Keratinocyte (primary cell): ENCODE data around the gene PLA2G12A. TPM values are rescaled to one million over a fixed set of nuclear protein-coding genes. Genes with fewer than 3 reads are reported as not detected.

ENCODE experiments used
- DNase-seq: peaks from one replicate; pipeline ENCODE4 v3.0.0-alpha.2; 2011; ENCODE audit warnings: low read depth, missing footprints, low spot score
- FAIRE-seq: peaks from 2 replicates; lab custom pipeline; 2011; peaks lifted over from hg19 to GRCh38; lab: Jason Lieb, UNC
- H2AFZ ChIP-seq: 2 replicates; pipeline ENCODE4 v1.6.0; 2012; ENCODE audit warnings: low read length, control low read depth, inconsistent platforms; ENCODE audit not compliant: control insufficient read depth
- H3K27ac ChIP-seq: 2 replicates; pipeline ENCODE4 v1.5.1; 2011; ENCODE audit warnings: low read length; ENCODE audit not compliant: control insufficient read depth, insufficient read depth
- H3K27me3 ChIP-seq: 3 replicates; pipeline ENCODE4 v1.6.0; 2011; ENCODE audit warnings: low read length; ENCODE audit not compliant: control insufficient read depth, insufficient read depth; ENCODE audit errors: extremely low read depth
- H3K36me3 ChIP-seq, 2 experiments: 2 replicates in 1 of 2; 3 replicates in 1 of 2; pipeline ENCODE4 v1.5.1; 2011; ENCODE audit warnings: low read length in 2 of 2, mild to moderate bottlenecking in 1 of 2; ENCODE audit not compliant: control insufficient read depth in 2 of 2, insufficient read depth in 2 of 2; ENCODE audit errors: extremely low read depth in 1 of 2
- H3K4me1 ChIP-seq: 3 replicates; pipeline ENCODE4 v1.5.1; 2011; ENCODE audit warnings: low read length; ENCODE audit not compliant: control insufficient read depth, insufficient read depth; ENCODE audit errors: extremely low read depth
- H3K4me2 ChIP-seq: 3 replicates; pipeline ENCODE4 v1.6.0; 2011; ENCODE audit warnings: low read depth, low read length; ENCODE audit not compliant: control insufficient read depth, insufficient read depth; ENCODE audit errors: extremely low read depth
- H3K4me3 ChIP-seq, 3 experiments: fragments of 200-600 bp in 1 of 3; sonication (generic) in 1 of 3; 2 replicates in 2 of 3; 3 replicates in 1 of 3; pipeline ENCODE4 v1.5.1; 2011 to 2016; ENCODE audit warnings: low read length in 3 of 3, mild to moderate bottlenecking in 3 of 3, control low read depth in 2 of 3, inconsistent platforms in 1 of 3, low read depth in 1 of 3, mixed read lengths in 1 of 3, mixed run types in 1 of 3, moderate library complexity in 1 of 3; ENCODE audit not compliant: control insufficient read depth in 2 of 3, insufficient read depth in 2 of 3; ENCODE audit errors: extremely low read depth in 1 of 3
- H3K79me2 ChIP-seq: 2 replicates; pipeline ENCODE4 v1.6.0; 2012; ENCODE audit warnings: low read length; ENCODE audit not compliant: control insufficient read depth, insufficient read depth
- H3K9ac ChIP-seq: 3 replicates; pipeline ENCODE4 v1.6.0; 2011; ENCODE audit warnings: low read length; ENCODE audit not compliant: control insufficient read depth, insufficient read depth; ENCODE audit errors: extremely low read depth
- H3K9me1 ChIP-seq: 3 replicates; pipeline ENCODE4 v1.6.0; 2011; ENCODE audit warnings: low read length; ENCODE audit not compliant: control insufficient read depth, insufficient read depth; ENCODE audit errors: extremely low read depth
- H3K9me3 ChIP-seq: 2 replicates; pipeline ENCODE4 v1.5.1; 2012; ENCODE audit warnings: low read depth, low read length; ENCODE audit not compliant: control insufficient read depth
- H4K20me1 ChIP-seq: 3 replicates; pipeline ENCODE4 v1.6.0; 2011; ENCODE audit warnings: low read length; ENCODE audit not compliant: control insufficient read depth, insufficient read depth; ENCODE audit errors: extremely low read depth
- EZH2 ChIP-seq: IDR thresholded peaks from one replicate; pipeline ENCODE4 v1.6.1; 2012; ENCODE audit warnings: inconsistent platforms, mild to moderate bottlenecking, low read length, moderate library complexity
- dilution Hi-C: fragments of 300-500 bp; cut with MboI; formaldehyde crosslinking; loops from one replicate; pipeline ENCODE4 v1.7.0; 2020; ENCODE audit warnings: low sequenced_read_pairs; ENCODE audit not compliant: extremely low pct_ligation_motif_present
- polyA plus RNA-seq, 5 experiments: library from polyadenylated mRNA; depleted of rRNA in 3 of 5; stranded (reverse) in 3 of 5; stranded (forward) in 1 of 5; unstranded in 1 of 5; fragments of >200 nt; gene quantifications; 1 replicate in 1 of 5; 2 replicates in 3 of 5; 3 replicates in 1 of 5; pipeline versions ENCODE4 v1.2.1 to v1.2.3, GENCODE V29; 2011 to 2012; ENCODE audit warnings: missing spikeins in 2 of 5, low read depth in 1 of 5, low replicate concordance in 1 of 5
- TF ChIP-seq, protein P1 (sequence below), 3 experiments: IDR thresholded peaks in 1 of 3; conservative IDR thresholded peaks in 1 of 3; optimal IDR thresholded peaks in 1 of 3; 2 replicates in 2 of 3; 3 replicates in 1 of 3; pipeline versions ENCODE3 to v1.5.1; 2011; ENCODE audit warnings: low read length in 3 of 3, mild to moderate bottlenecking in 3 of 3, moderate library complexity in 2 of 3, control low read depth in 1 of 3, inconsistent platforms in 1 of 3; ENCODE audit not compliant: insufficient read depth in 2 of 3; ENCODE audit errors: extremely low read depth in 1 of 3

PLA2G12A gene
- polyA plus RNA-seq, 1 donor (not counting 4 experiments of a cell fraction or from before 2014, with no cell fraction given) = 63.7 TPM

DNA sequence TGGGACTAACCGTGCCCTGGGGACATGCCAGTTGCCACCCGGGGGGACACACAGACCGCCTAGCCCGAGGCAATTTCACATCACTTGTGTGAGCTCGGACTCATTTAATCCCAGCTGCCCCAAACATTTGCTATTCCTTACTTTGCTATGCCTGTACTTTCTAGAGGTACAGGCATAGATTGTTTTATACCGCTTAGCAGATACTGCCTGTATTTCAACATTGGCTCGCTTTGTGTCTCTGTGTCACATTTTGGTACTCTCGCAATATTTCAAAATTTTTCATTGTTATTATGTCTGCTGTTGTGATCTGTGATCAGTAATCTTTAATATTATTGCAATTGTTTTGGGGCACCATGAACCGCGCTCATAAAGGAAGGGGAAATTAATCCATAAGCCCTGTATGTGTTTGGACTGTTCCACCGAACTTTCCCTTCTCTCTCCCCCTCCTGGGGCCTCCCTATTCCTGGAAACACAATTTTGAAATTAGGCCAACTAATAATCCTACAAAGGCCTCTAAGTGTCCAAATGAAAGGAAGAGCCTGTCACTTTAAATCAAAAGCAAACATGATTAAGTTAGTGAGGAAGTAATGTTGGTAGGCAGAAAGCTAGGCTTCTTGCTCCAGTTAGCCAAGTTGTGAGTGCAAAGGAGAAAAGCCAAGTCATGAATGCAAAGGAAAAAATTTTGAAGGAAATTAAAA, 26.1 kb downstream of the PLA2G12A start:
- DNase-seq = no peak
- Histone ChIP-seq H3K4me2 (peak overlapping the region; percentile 87), H3K27ac (no peak overlapping the region)

GRCh38 chr4:109702950-109703663, 26.8 kb downstream of the PLA2G12A start, which contains the start of gene CASP6:
Gene CASP6 (minus strand): TSS chr4:109703445. CDS start chr4:109703395, 50 bp downstream.
- DNase-seq (no peak), FAIRE-seq (no peak)
- Histone ChIP-seq H3K9ac (peak within 1 kb of the TSS; percentile 80), H3K9me1 (no peaks in the 10 kb centered on the region), H3K4me3 (peak within 1 kb of the TSS; percentile 69 to 88 (median 78)), H3K27ac (peak within 1 kb of the TSS; percentile 50), H2AFZ (peak within 1 kb of the TSS; percentile 92), H4K20me1 (no peaks in the 10 kb centered on the region), H3K27me3 (no peaks in the 10 kb centered on the region), H3K79me2 (peaks cover 2% of the 10 kb centered on the region), H3K9me3 (no peaks in the 10 kb centered on the region), H3K36me3 (no peaks in the 10 kb centered on the region), H3K4me2 (peak within 1 kb of the TSS; percentile 87), H3K4me1 (peaks cover 10% of the 10 kb centered on the region)
- no peak for TF ChIP-seq EZH2
- TF ChIP-seq, protein P1, sequence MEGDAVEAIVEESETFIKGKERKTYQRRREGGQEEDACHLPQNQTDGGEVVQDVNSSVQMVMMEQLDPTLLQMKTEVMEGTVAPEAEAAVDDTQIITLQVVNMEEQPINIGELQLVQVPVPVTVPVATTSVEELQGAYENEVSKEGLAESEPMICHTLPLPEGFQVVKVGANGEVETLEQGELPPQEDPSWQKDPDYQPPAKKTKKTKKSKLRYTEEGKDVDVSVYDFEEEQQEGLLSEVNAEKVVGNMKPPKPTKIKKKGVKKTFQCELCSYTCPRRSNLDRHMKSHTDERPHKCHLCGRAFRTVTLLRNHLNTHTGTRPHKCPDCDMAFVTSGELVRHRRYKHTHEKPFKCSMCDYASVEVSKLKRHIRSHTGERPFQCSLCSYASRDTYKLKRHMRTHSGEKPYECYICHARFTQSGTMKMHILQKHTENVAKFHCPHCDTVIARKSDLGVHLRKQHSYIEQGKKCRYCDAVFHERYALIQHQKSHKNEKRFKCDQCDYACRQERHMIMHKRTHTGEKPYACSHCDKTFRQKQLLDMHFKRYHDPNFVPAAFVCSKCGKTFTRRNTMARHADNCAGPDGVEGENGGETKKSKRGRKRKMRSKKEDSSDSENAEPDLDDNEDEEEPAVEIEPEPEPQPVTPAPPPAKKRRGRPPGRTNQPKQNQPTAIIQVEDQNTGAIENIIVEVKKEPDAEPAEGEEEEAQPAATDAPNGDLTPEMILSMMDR (optimal IDR thresholded peaks at IDR 0.05 in 1 of 3, IDR thresholded peaks at IDR 0.05 in 1 of 3, conservative IDR thresholded peaks at IDR 0.05 in 1 of 3; ENCODE audit: extremely low read depth in 1 of 3, insufficient read depth in 2 of 3, low read length in 3 of 3) = peak; percentile 43 to 87 (median 61)
- dilution Hi-C loops = no loop called here

More for the DNA sequence above, 26.1 kb downstream of the PLA2G12A start:
- dilution Hi-C loops = no loop called here
- peaks cover 2% of the 10 kb centered on the region for H3K79me2 ChIP-seq
- H3K4me1 ChIP-seq = peaks cover 10% of the 10 kb centered on the region
- no peak for TF ChIP-seq EZH2
- TF ChIP-seq, protein P1 (optimal IDR thresholded peaks at IDR 0.05 in 1 of 3, IDR thresholded peaks at IDR 0.05 in 1 of 3, conservative IDR thresholded peaks at IDR 0.05 in 1 of 3; ENCODE audit: extremely low read depth in 1 of 3, insufficient read depth in 2 of 3, low read length in 3 of 3) = no peak
- H3K27me3 ChIP-seq = no peaks in the 10 kb centered on the region
- no peaks in the 10 kb centered on the region for H3K9me3 ChIP-seq
- H3K4me3 ChIP-seq = peak overlapping the region; percentile 69 to 88 (median 78)
- no peaks in the 10 kb centered on the region for H3K9me1 ChIP-seq
- H3K36me3 ChIP-seq = no peaks in the 10 kb centered on the region
- H2AFZ ChIP-seq = peak overlapping the region; percentile 92
- no peaks in the 10 kb centered on the region for H4K20me1 ChIP-seq
- peak overlapping the region; percentile 80 for H3K9ac ChIP-seq
- FAIRE-seq = no peak
